K562 (cell line): ENCODE results near the gene SEC24B. TPM values are rescaled to one million over a fixed set of nuclear protein-coding genes. Genes with fewer than 3 reads are reported as not detected.

Experiments
- BRD4 ChIP-seq: fragments of 200-600 bp; sonication (generic); IDR thresholded peaks from 2 replicates; pipeline ENCODE4 v1.6.1; 2017; ENCODE audit warnings: inconsistent platforms
- CCNT2 ChIP-seq: IDR thresholded peaks from 2 replicates; pipeline ENCODE4 v1.6.1; 2011; ENCODE audit warnings: borderline replicate concordance, low read depth, mild to moderate bottlenecking, moderate library complexity, mixed read lengths, low read length; ENCODE audit not compliant: insufficient read length; ENCODE audit errors: extremely low read depth
- E2F6 ChIP-seq, 2 experiments: IDR thresholded peaks; 2 replicates each; pipeline ENCODE4 v1.6.1; 2011; ENCODE audit warnings: borderline replicate concordance in 1 of 2, control low read depth in 1 of 2, low read depth in 1 of 2, low read length in 1 of 2, mild to moderate bottlenecking in 1 of 2, mixed read lengths in 1 of 2, moderate library complexity in 1 of 2; ENCODE audit not compliant: insufficient read depth in 1 of 2, insufficient read length in 1 of 2, poor library complexity in 1 of 2, severe bottlenecking in 1 of 2; ENCODE audit errors: extremely low read depth in 1 of 2
- FOXM1 ChIP-seq, 2 experiments: fragments of 450-650 bp in 1 of 2; sonication (generic) in 1 of 2; formaldehyde crosslinking in 1 of 2; IDR thresholded peaks; 2 replicates each; pipeline versions ENCODE4 v1.6.1 to v1.9.0; 2017 to 2022; ENCODE audit warnings: low read depth in 2 of 2, mild to moderate bottlenecking in 2 of 2, missing genetic modification reagents in 1 of 2, moderate library complexity in 1 of 2
- GMEB1 ChIP-seq: fragments of 250-450 bp; sonication (Bioruptor Pico); IDR thresholded peaks from 2 replicates; pipeline ENCODE4 v1.4.0; 2020; ENCODE audit warnings: mild to moderate bottlenecking
- HDAC8 ChIP-seq: fragments of 450-650 bp; IDR thresholded peaks from 2 replicates; pipeline ENCODE4 v1.6.1; 2016; ENCODE audit warnings: mild to moderate bottlenecking, missing genetic modification characterization, moderate library complexity, missing compliant biosample characterization
- MED1 ChIP-seq: sonication (generic); formaldehyde crosslinking; IDR thresholded peaks from 2 replicates; pipeline ENCODE4 v1.8.1; 2023; ENCODE audit warnings: missing genetic modification reagents, borderline replicate concordance
- POLR2B ChIP-seq: fragments of 450-650 bp; IDR thresholded peaks from 2 replicates; pipeline ENCODE4 v1.6.1; 2018; ENCODE audit warnings: low read depth; ENCODE audit not compliant: partially characterized antibody
- PPARD ChIP-seq: fragments of 250-450 bp; sonication (Bioruptor Pico); IDR thresholded peaks from 2 replicates; pipeline ENCODE4 v1.8.0; 2022; ENCODE audit warnings: inconsistent platforms, mild to moderate bottlenecking, moderate library complexity
- RBM14 ChIP-seq: fragments of 200-400 bp; formaldehyde crosslinking; IDR thresholded peaks from 2 replicates; pipeline ENCODE4 v1.6.1; 2018; ENCODE audit warnings: low read depth, mild to moderate bottlenecking, low read length, moderate library complexity, borderline replicate concordance; ENCODE audit not compliant: insufficient read depth
- RHOXF2B ChIP-seq: fragments of 250-450 bp; sonication (Bioruptor Pico); conservative IDR thresholded peaks from 2 replicates; pipeline ENCODE4 v1.5.1; 2021
- SMAD2 ChIP-seq: fragments of 150-350 bp; IDR thresholded peaks from 2 replicates; pipeline ENCODE4 v1.6.1; 2014; ENCODE audit warnings: low read depth, mild to moderate bottlenecking, low read length
- TAF7 ChIP-seq: fragments of 450-650 bp; IDR thresholded peaks from 2 replicates; pipeline ENCODE4 v1.6.1; 2016; ENCODE audit warnings: missing genetic modification characterization, missing compliant biosample characterization
- ZHX1 ChIP-seq: fragments of 150-350 bp; conservative IDR thresholded peaks from 2 replicates; pipeline ENCODE4 v1.6.1; 2014; ENCODE audit warnings: low read length
- ZKSCAN3 ChIP-seq: fragments of 250-450 bp; sonication (Bioruptor Pico); IDR thresholded peaks from 2 replicates; pipeline ENCODE4 v1.4.0; 2020
- ZNF274 ChIP-seq: IDR thresholded peaks from 2 replicates; pipeline ENCODE4 v1.6.1; 2011; ENCODE audit warnings: low read depth, mild to moderate bottlenecking, low read length, moderate library complexity, borderline replicate concordance
- ZNF592 ChIP-seq: fragments of 450-650 bp; IDR thresholded peaks from 2 replicates; pipeline ENCODE4 v1.6.1; 2017; ENCODE audit warnings: antibody characterized with exemption, mild to moderate bottlenecking
- polyA plus RNA-seq, 8 experiments: library from polyadenylated mRNA; depleted of rRNA in 4 of 8; stranded (reverse) in 5 of 8; unstranded in 3 of 8; fragments of >200 nt; fragmentation: Nextera tagmentation in 2 of 8; fragmentation: Illumina TruSeq in 1 of 8; extraction: Ambion mirVana in 2 of 8; extraction: Trizol in 1 of 8; gene quantifications; 2 replicates each; pipeline versions ENCODE4 v1.2.1 to v1.2.3, GENCODE V29; 2011 to 2014; ENCODE audit warnings: inconsistent platforms in 1 of 8, missing spikeins in 1 of 8
- total RNA-seq, 7 experiments: library from RNA; depleted of rRNA in 6 of 7; stranded (reverse); fragments of >200 nt in 6 of 7; fragmentation: Illumina TruSeq in 2 of 7; extraction: Trizol in 2 of 7; gene quantifications; 2 replicates each; pipeline versions ENCODE4 v1.2.1 to v1.2.3, GENCODE V29; 2011 to 2021; ENCODE audit warnings: low replicate concordance in 1 of 7

The SEC24B gene
- total and polyA plus RNA-seq, 9 of the 15 experiments (the other 6 are each of a cell fraction or from before 2014, with no cell fraction given), result 6.3 to 46.4 (median 17.1) TPM

GRCh38 chr4:109559983-109560686 lies 126.5 kb downstream of the SEC24B start, which contains the start of gene MCUB (continued):
- TF ChIP-seq ZNF592, result no peak
- TF ChIP-seq PPARD, result no peak
- no peak for TF ChIP-seq ZHX1
- no peak for TF ChIP-seq POLR2B
- TF ChIP-seq CCNT2, result peak; percentile 69
- TF ChIP-seq E2F6 (IDR thresholded peaks at IDR 0.05; ENCODE audit: borderline replicate concordance in 1 of 2, extremely low read depth in 1 of 2, insufficient read depth in 1 of 2, insufficient read length in 1 of 2, low read depth in 1 of 2, low read length in 1 of 2, poor library complexity in 1 of 2, severe bottlenecking in 1 of 2), result peak; percentile 30 to 78
- no peak for TF ChIP-seq RBM14
- no peak for TF ChIP-seq ZKSCAN3 (CRISPR knock-in tag)
- 0 out of 2 replicates have a peak, but pooled peaks have one; percentile 64 for TF ChIP-seq TAF7
- TF ChIP-seq BRD4, result no peak
- no peak for TF ChIP-seq FOXM1 (IDR thresholded peaks at IDR 0.05; ENCODE audit: low read depth)
- TF ChIP-seq FOXM1 (CRISPR knock-in tag; IDR thresholded peaks at IDR 0.05; ENCODE audit: low read depth), result no peak
- TF ChIP-seq ZNF274, result no peak
- no peak for TF ChIP-seq SMAD2
- no peak for TF ChIP-seq GMEB1
- no peak for TF ChIP-seq RHOXF2B (CRISPR knock-in tag)
- no peak for TF ChIP-seq MED1 (CRISPR knock-in tag)
- TF ChIP-seq HDAC8 (tag), result 0 out of 2 replicates have a peak, but pooled peaks have one; percentile 29
